Mucosa of descending colon (tissue), 3 donors: ENCODE measurements around the gene VASP. TPM values are rescaled to one million over a fixed set of nuclear protein-coding genes. Genes with fewer than 3 reads are reported as not detected.

Experiments used
- ATAC-seq: fragments of 200-7000 bp; cut with Tn5 transposase; one replicate; pipeline ENCODE4 v1.9.1; 2020; ENCODE audit warnings: mild to moderate bottlenecking, moderate library complexity
- DNase-seq, 3 donors: peaks; one replicate each; pipeline ENCODE4 v3.0.0-alpha.2; 2020
- H3K36me3 ChIP-seq: fragments of 200-600 bp; one replicate; pipeline ENCODE4 v1.8.0; 2021; ENCODE audit warnings: low read depth, mild to moderate bottlenecking
- H3K4me1 ChIP-seq: fragments of 200-600 bp; one replicate; pipeline ENCODE4 v1.8.0; 2021; ENCODE audit warnings: low read depth, mild to moderate bottlenecking
- H3K4me3 ChIP-seq: fragments of 200-600 bp; one replicate; pipeline ENCODE4 v1.8.0; 2021; ENCODE audit warnings: mild to moderate bottlenecking
- H3K9me3 ChIP-seq: fragments of 200-600 bp; one replicate; pipeline ENCODE4 v1.8.0; 2021; ENCODE audit warnings: mild to moderate bottlenecking
- CTCF ChIP-seq: fragments of 200-600 bp; IDR thresholded peaks from one replicate; pipeline ENCODE4 v1.8.0; 2022; ENCODE audit warnings: antibody characterized with exemption, mild to moderate bottlenecking
- intact Hi-C, 2 donors: fragments of 100-400 bp; cut with DNase I in 1 of 2; cut with micrococcal nuclease in 1 of 2; formaldehyde crosslinking; loops; one replicate each; pipeline versions ENCODE4 v1.11.0 to v1.11.1; 2022; cut with DNase I, micrococcal nuclease
- total RNA-seq, 3 donors: library from RNA; stranded (reverse); fragmentation: NEBNext Ultra II Directional in 2 of 3; extraction: Animal tissue kit (Norgen Biotek cat#: 25700) in 2 of 3; gene quantifications; one replicate each; pipeline versions ENCODE4 v1.2.1 to v1.2.4, GENCODE V29; 2021 to 2023
- donor health status: DM: no; HTN: no; CAD: no; lungs with moderate emphysema.
- donor health status: DM: no; HTN: no; CAD: no.
- donor health status: DM: no; HTN: yes; CAD: no.

The VASP gene
- total RNA-seq, 3 donors from 2014 or later: 190 to 252 (median 235) TPM

- no peaks in the 10 kb centered on the region for H3K9me3 ChIP-seq
- no peak for ATAC-seq
- no peak for TF ChIP-seq CTCF
- H3K36me3 ChIP-seq: no peaks in the 10 kb centered on the region
- no peak overlapping the region for H3K4me3 ChIP-seq
- intact Hi-C loops: no loop called here
- no peak for DNase-seq
- peaks cover 15% of the 10 kb centered on the region for H3K4me1 ChIP-seq
These were observed 49.6 kb downstream of the VASP start for GRCh38 chr19:45556835-45557234.

GRCh38 chr19:45558399-45558878 is 51.2 kb downstream of the VASP start:
- intact Hi-C loops: no loop called here
- Histone ChIP-seq H3K4me1 (peaks cover 21% of the 10 kb centered on the region), H3K36me3 (no peaks in the 10 kb centered on the region), H3K4me3 (no peak overlapping the region), H3K9me3 (no peaks in the 10 kb centered on the region)
- DNase-seq: peak; percentile 63 to 74 (median 67)
- peak; percentile 43 for TF ChIP-seq CTCF
- ATAC-seq: peak; percentile 76

- no peak for ATAC-seq
- Histone ChIP-seq H3K9me3 (no peaks in the 10 kb centered on the region), H3K36me3 (no peaks in the 10 kb centered on the region), H3K4me1 (peaks cover 21% of the 10 kb centered on the region), H3K4me3 (no peak overlapping the region)
- DNase-seq: peak in 1 of 3 donors; percentile 15
- intact Hi-C loops: no loop called here
- TF ChIP-seq CTCF: no peak
These were observed 52.8 kb downstream of the VASP start for GRCh38 chr19:45560038-45560437.

GRCh38 chr19:45560686-45561085 is 53.4 kb downstream of the VASP start:
- Histone ChIP-seq H3K36me3 (no peaks in the 10 kb centered on the region), H3K4me1 (peaks cover 21% of the 10 kb centered on the region), H3K4me3 (no peak overlapping the region), H3K9me3 (no peaks in the 10 kb centered on the region)
- peak in 1 of 3 donors; percentile 25 for DNase-seq
- intact Hi-C loops: no loop called here
- ATAC-seq: no peak
- TF ChIP-seq CTCF: no peak

GRCh38 chr19:45564131-45564780 is 57.0 kb downstream of the VASP start:
- intact Hi-C loops: no loop called here
- ATAC-seq: no peak
- no peak for TF ChIP-seq CTCF
- H3K4me3 ChIP-seq: no peak overlapping the region
- H3K4me1 ChIP-seq: peaks cover 37% of the 10 kb centered on the region
- H3K9me3 ChIP-seq: no peaks in the 10 kb centered on the region
- DNase-seq: no peak
- H3K36me3 ChIP-seq: no peaks in the 10 kb centered on the region
